Measurements from ENCODE around the gene UAP1L1. TPM values are rescaled to one million over a fixed set of nuclear protein-coding genes. Genes with fewer than 3 reads are reported as not detected.

Gene UAP1L1
- total RNA-seq, 4 donors from 2014 or later: 8.1 to 20.7 (median 12.3) TPM

GRCh38 chr9:137055385-137056364 lies 21.6 kb upstream of the UAP1L1 start:
- peak overlapping the region; percentile 76 to 92 (median 88) for H3K27ac ChIP-seq
- peaks cover 0 to 20% of the 10 kb centered on the region in 2 donors for H3K27me3 ChIP-seq

GRCh38 chr9:137056739-137057415 lies 20.4 kb upstream of the UAP1L1 start:
- peaks cover 3 to 61% (median 33%) of the 10 kb centered on the region in 4 donors for H3K4me1 ChIP-seq
- TF ChIP-seq POLR2A (IDR thresholded peaks at IDR 0.05) (no peak), CTCF (IDR thresholded peaks at IDR 0.05) (no peak), EP300 (IDR thresholded peaks at IDR 0.05) (no peak)

More at GRCh38 chr9:137055385-137056364, 21.6 kb upstream of the UAP1L1 start:
- 12 to 19% methylated on average over 25 to 27 of the region's 28 CpGs for WGBS, 2 donors
- TF ChIP-seq CTCF (IDR thresholded peaks at IDR 0.05) (peak in 1 of 5 experiments; percentile 7), POLR2A (IDR thresholded peaks at IDR 0.05) (no peak), EP300 (IDR thresholded peaks at IDR 0.05) (peak; percentile 10 to 64)
- no peaks in the 10 kb centered on the region for H3K36me3 ChIP-seq
- DNase-seq (ENCODE audit: low spot score in 2 of 2): peak; percentile 78 to 88
- H3K4me1 ChIP-seq: peaks cover 3 to 68% (median 33%) of the 10 kb centered on the region in 4 donors
- H3K9me3 ChIP-seq: no peaks in the 10 kb centered on the region
- H3K4me3 ChIP-seq: peak overlapping the region in 1 of 4 donors; percentile 11

GRCh38 chr9:137057545-137057944 lies 19.8 kb upstream of the UAP1L1 start:
- Histone ChIP-seq H3K27ac (peak overlapping the region in 1 of 4 donors; percentile 29), H3K4me1 (peaks cover 3 to 54% (median 32%) of the 10 kb centered on the region in 4 donors), H3K9me3 (no peaks in the 10 kb centered on the region), H3K36me3 (no peaks in the 10 kb centered on the region), H3K4me3 (no peak overlapping the region), H3K27me3 (peaks cover 0 to 16% of the 10 kb centered on the region in 2 donors)
- 64 to 66% methylated on average over 16 of the region's 16 CpGs for WGBS, 2 donors
- no peak for DNase-seq (ENCODE audit: low spot score in 2 of 2)
- TF ChIP-seq CTCF (IDR thresholded peaks at IDR 0.05) (no peak), POLR2A (IDR thresholded peaks at IDR 0.05) (no peak), EP300 (IDR thresholded peaks at IDR 0.05) (no peak)

More at GRCh38 chr9:137056739-137057415, 20.4 kb upstream of the UAP1L1 start:
- no peak overlapping the region for H3K4me3 ChIP-seq
- no peaks in the 10 kb centered on the region for H3K36me3 ChIP-seq
- DNase-seq (ENCODE audit: low spot score in 2 of 2): no peak
- H3K27ac ChIP-seq: peak overlapping the region in 1 of 4 donors; percentile 92
- WGBS, 2 donors: 66 to 72% methylated on average over 17 of the region's 17 CpGs
- H3K9me3 ChIP-seq: no peaks in the 10 kb centered on the region
- peaks cover 0 to 20% of the 10 kb centered on the region in 2 donors for H3K27me3 ChIP-seq

GRCh38 chr9:137058521-137059234 lies 18.6 kb upstream of the UAP1L1 start:
- Histone ChIP-seq H3K9me3 (no peaks in the 10 kb centered on the region), H3K27ac (no peak overlapping the region), H3K4me3 (no peak overlapping the region), H3K27me3 (peaks cover 0 to 5% of the 10 kb centered on the region in 2 donors), H3K4me1 (peaks cover 3 to 51% (median 25%) of the 10 kb centered on the region in 4 donors), H3K36me3 (no peaks in the 10 kb centered on the region)
- DNase-seq (ENCODE audit: low spot score in 2 of 2): no peak
- TF ChIP-seq POLR2A (IDR thresholded peaks at IDR 0.05): no peak
- TF ChIP-seq CTCF (IDR thresholded peaks at IDR 0.05): no peak
- no peak for TF ChIP-seq EP300 (IDR thresholded peaks at IDR 0.05)
- 88 to 93% methylated on average over 9 of the region's 9 CpGs for WGBS, 2 donors

Measured in tibial nerve (tissue), 4 donors.